ENCODE results near the gene OPHN1.

OPHN1 gene

DNA sequence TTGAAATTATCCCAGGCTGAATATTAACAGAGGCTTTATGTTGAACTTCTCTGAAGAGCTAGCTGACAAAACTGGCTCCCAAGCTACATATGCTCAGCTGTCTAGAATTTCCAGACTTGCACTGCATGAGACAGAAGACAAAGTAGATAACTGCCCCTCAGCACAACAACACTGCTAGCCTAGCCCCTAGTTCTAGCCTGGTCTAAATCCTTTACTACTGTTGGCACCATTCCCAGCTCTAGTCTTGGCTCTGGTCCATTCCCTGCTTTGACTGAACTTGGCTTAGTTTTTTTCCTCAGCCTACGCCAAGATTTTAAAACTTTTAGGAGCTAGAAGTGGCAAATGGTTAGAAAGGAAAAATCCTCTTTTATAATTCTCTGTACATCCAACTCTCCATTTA is 7.6 kb upstream of the OPHN1 start:
- Mint-ChIP-seq H3K36me3 (ENCODE audit: low read depth) (no peaks in the 10 kb centered on the region), H3K4me3 (no peak overlapping the region), H3K27ac (peak overlapping the region; percentile 91 to 95 (median 92)), H3K9me3 (no peaks in the 10 kb centered on the region), H3K27me3 (ENCODE audit: low read depth) (no peaks in the 10 kb centered on the region), H3K4me1 (peaks cover 18% of the 10 kb centered on the region)
- TF ChIP-seq, protein P1, sequence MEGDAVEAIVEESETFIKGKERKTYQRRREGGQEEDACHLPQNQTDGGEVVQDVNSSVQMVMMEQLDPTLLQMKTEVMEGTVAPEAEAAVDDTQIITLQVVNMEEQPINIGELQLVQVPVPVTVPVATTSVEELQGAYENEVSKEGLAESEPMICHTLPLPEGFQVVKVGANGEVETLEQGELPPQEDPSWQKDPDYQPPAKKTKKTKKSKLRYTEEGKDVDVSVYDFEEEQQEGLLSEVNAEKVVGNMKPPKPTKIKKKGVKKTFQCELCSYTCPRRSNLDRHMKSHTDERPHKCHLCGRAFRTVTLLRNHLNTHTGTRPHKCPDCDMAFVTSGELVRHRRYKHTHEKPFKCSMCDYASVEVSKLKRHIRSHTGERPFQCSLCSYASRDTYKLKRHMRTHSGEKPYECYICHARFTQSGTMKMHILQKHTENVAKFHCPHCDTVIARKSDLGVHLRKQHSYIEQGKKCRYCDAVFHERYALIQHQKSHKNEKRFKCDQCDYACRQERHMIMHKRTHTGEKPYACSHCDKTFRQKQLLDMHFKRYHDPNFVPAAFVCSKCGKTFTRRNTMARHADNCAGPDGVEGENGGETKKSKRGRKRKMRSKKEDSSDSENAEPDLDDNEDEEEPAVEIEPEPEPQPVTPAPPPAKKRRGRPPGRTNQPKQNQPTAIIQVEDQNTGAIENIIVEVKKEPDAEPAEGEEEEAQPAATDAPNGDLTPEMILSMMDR (IDR thresholded peaks at IDR 0.05; ENCODE audit: unreplicated experiment in 3 of 3) = no peak

DNA sequence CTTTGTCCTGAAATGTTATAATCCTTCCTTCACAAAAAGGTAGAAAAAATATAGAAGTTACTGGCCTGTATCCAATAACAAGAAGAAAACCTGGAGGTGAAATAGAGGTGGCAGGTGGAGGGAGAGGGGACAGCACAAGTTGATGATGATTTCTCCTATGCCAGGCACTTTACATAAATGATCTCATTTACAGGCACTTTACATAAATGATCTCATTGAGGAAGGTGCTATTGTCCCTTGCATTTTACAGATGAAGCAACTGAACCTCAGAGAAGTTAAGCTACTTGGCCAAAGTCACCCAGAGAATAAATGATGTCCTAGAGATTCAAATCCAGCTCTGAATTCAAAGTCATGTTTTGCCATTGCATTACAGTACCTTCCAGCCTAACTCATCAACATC is 7.1 kb upstream of the OPHN1 start:
- no peaks in the 10 kb centered on the region for H3K36me3 Mint-ChIP-seq (ENCODE audit: low read depth)
- TF ChIP-seq, protein P1 (IDR thresholded peaks at IDR 0.05; ENCODE audit: unreplicated experiment in 3 of 3) = no peak
- no peak overlapping the region for H3K4me3 Mint-ChIP-seq
- no peaks in the 10 kb centered on the region for H3K27me3 Mint-ChIP-seq (ENCODE audit: low read depth)
- H3K9me3 Mint-ChIP-seq = no peaks in the 10 kb centered on the region
- peak overlapping the region; percentile 91 to 95 (median 92) for H3K27ac Mint-ChIP-seq
- H3K4me1 Mint-ChIP-seq = peaks cover 18% of the 10 kb centered on the region

DNA sequence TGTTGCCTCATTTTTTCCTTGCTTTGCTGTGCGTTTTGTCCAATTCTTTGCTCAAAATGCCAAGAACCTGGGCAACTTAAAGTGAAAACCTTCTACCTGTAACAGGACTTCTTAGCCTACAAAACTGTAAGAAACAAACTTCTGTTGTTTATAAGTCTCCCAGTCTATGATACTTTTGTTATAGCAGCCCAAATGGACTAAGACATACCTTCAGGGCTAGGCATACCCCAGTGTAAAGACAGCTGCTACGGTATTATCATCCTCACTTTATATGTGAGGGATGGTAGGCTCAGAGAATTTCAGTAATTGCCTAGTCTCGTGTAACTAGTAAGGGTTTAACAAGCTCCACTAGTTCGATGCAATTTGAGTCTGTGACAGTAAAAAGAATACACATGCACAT is 6.0 kb upstream of the OPHN1 start:
- TF ChIP-seq, protein P1 (IDR thresholded peaks at IDR 0.05; ENCODE audit: unreplicated experiment in 3 of 3) = no peak
- Mint-ChIP-seq H3K27me3 (ENCODE audit: low read depth) (no peaks in the 10 kb centered on the region), H3K27ac (peak overlapping the region; percentile 44 to 87 (median 82)), H3K4me3 (no peak overlapping the region), H3K36me3 (ENCODE audit: low read depth) (no peaks in the 10 kb centered on the region), H3K4me1 (peaks cover 25% of the 10 kb centered on the region), H3K9me3 (no peaks in the 10 kb centered on the region)

DNA sequence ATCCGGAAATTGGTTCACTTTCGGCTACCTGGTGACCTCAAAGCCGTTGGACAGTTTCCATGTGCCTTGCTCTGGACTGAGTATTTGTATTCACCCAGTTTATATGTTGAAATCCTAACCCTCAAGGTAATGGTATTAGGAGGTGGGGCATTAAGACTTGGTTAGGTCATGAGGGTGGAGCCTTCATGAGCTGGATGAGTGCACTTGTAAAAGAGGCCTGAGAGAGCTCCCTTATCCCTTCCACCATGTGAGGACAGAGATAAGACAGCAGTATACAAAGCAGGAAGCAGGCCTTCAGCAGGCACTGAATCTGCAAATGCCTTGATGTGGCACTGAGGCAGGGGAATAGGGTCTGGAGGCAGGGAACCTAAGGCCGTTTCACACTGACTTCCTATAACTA is 5.3 kb upstream of the OPHN1 start:
- Mint-ChIP-seq H3K9me3 (no peaks in the 10 kb centered on the region), H3K27me3 (ENCODE audit: low read depth) (no peaks in the 10 kb centered on the region), H3K27ac (peak overlapping the region; percentile 28 to 85 (median 82)), H3K4me3 (no peak overlapping the region), H3K36me3 (ENCODE audit: low read depth) (no peaks in the 10 kb centered on the region), H3K4me1 (peaks cover 28% of the 10 kb centered on the region)
- TF ChIP-seq, protein P1 (IDR thresholded peaks at IDR 0.05; ENCODE audit: unreplicated experiment in 3 of 3) = no peak

DNA sequence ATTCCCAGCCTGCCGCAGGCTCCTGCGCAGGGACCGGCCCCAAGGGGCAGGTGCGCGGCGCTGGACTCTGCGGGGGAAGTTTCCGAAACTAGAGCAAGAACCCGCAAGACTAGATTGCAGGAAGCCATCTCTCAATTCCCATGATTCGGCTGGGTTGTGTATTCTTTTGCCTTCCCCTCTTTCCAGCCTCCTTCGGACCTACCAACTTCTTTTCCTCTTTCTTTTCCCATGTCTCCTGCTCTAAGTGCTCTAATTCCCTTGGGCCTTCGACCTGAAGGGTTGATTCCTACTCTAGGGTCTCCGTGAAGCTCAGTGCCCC is 645 bp upstream of the OPHN1 start:
- no peaks in the 10 kb centered on the region for H3K27me3 Mint-ChIP-seq (ENCODE audit: low read depth)
- TF ChIP-seq, protein P1 (IDR thresholded peaks at IDR 0.05; ENCODE audit: unreplicated experiment in 3 of 3) = no peak
- peak overlapping the region; percentile 85 to 93 (median 91) for H3K27ac Mint-ChIP-seq
- peaks cover 28% of the 10 kb centered on the region for H3K4me1 Mint-ChIP-seq
- H3K9me3 Mint-ChIP-seq = no peaks in the 10 kb centered on the region
- H3K36me3 Mint-ChIP-seq (ENCODE audit: low read depth) = peaks cover 8% of the 10 kb centered on the region
- H3K4me3 Mint-ChIP-seq = peak overlapping the region; percentile 93 to 95 (median 93)

DNA sequence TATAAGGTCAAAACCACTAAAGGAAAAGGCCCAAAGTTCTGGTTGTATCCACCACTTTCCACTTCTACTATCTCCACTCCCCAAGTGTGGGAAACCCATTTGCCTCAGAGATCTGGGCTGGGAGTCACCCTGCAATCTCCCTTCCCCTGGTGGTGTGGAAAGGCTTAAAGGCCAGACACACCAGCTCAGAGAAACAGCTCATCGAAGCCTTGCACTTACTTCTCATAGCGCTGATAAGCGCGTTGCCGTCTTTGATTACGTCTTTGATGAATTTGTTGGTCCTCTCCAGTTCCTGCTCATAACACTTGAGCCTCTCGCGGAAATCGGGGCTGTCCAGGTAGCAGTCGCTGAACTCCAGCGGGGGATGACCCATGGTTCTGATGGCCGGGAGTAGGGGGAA is 647 bp downstream of the OPHN1 start:
- Mint-ChIP-seq H3K4me3 (peak overlapping the region; percentile 93 to 95 (median 93)), H3K4me1 (peaks cover 28% of the 10 kb centered on the region)
- TF ChIP-seq, protein P1 (IDR thresholded peaks at IDR 0.05; ENCODE audit: unreplicated experiment in 3 of 3) = no peak

More for the DNA sequence above, 647 bp downstream of the OPHN1 start:
- Mint-ChIP-seq H3K36me3 (ENCODE audit: low read depth) (peaks cover 8% of the 10 kb centered on the region), H3K9me3 (no peaks in the 10 kb centered on the region), H3K27ac (peak overlapping the region; percentile 85 to 93 (median 91)), H3K27me3 (ENCODE audit: low read depth) (no peaks in the 10 kb centered on the region)
